ENCODE data around the gene SH3GL3.

DNA sequence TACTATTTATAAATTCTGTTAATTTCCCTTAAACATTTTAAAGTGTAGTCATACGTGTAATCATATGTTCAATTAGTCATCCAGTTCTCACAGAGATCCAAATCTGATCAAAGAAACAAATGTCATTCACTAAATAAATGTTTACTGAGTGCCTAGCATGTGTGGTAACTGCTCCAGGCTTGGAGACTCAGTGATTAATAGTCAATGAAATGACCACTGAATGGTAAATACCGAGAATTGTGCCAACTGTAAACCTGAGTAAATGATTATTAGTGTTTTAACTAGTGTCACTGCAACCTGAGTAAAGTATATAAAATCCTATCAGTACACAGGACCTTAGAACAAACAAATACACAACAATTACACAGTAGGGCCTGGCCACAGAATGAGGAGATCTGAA, 52.3 kb downstream of the SH3GL3 start:
- TF ChIP-seq, protein P1, sequence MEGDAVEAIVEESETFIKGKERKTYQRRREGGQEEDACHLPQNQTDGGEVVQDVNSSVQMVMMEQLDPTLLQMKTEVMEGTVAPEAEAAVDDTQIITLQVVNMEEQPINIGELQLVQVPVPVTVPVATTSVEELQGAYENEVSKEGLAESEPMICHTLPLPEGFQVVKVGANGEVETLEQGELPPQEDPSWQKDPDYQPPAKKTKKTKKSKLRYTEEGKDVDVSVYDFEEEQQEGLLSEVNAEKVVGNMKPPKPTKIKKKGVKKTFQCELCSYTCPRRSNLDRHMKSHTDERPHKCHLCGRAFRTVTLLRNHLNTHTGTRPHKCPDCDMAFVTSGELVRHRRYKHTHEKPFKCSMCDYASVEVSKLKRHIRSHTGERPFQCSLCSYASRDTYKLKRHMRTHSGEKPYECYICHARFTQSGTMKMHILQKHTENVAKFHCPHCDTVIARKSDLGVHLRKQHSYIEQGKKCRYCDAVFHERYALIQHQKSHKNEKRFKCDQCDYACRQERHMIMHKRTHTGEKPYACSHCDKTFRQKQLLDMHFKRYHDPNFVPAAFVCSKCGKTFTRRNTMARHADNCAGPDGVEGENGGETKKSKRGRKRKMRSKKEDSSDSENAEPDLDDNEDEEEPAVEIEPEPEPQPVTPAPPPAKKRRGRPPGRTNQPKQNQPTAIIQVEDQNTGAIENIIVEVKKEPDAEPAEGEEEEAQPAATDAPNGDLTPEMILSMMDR (IDR thresholded peaks at IDR 0.05), result no peak
- no peak for TF ChIP-seq POLR2A (IDR thresholded peaks at IDR 0.05)

Data from lower leg skin (tissue), 3 donors.